ENCODE measurements around the gene KCNK4. TPM values are rescaled to one million over a fixed set of nuclear protein-coding genes. Genes with fewer than 3 reads are reported as not detected.

The KCNK4 gene
- total and polyA plus RNA-seq, 2 donors (not counting 3 experiments of a cell fraction or from before 2014, with no cell fraction given): 0.06 to 0.44 TPM

DNA sequence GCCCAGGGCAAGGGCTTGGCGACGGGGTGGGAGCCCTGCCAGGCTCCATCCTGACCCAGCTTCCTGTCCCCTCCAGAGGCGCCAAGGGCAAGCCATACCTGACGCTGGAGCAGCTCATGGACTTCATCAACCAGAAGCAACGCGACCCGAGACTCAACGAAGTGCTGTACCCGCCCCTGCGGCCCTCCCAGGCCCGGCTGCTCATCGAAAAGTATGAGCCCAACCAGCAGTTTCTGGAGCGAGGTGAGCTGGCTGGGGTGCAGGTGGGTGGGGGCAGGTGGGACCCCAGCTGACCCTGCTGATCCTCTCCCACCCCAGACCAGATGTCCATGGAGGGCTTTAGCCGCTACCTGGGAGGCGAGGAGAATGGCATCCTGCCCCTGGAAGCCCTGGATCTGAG, 34.8 kb upstream of the KCNK4 start:
- no peaks in the 10 kb centered on the region for H3K9me3 ChIP-seq (replicated peaks; ENCODE audit: control insufficient read depth, insufficient read depth, low read length)
- H3K4me1 ChIP-seq (ENCODE audit: control insufficient read depth, extremely low read depth, insufficient read depth, low read length): peaks cover 14% of the 10 kb centered on the region
- no peak overlapping the region for H3K27ac ChIP-seq (ENCODE audit: insufficient read depth, low read depth, low read length)
- dilution Hi-C loops (cut with MboI; ENCODE audit: extremely low pct_ligation_motif_present, low sequenced_read_pairs) (no loop called here), intact Hi-C loops (cut with micrococcal nuclease) (no loop called here)
- ChIA-PET CTCF (interaction anchor here (0.9 to 1.5 kb wide), 3 partner anchors 13 to 52 kb away, joined by 4 to 5 read pairs (median 4); no protein-coding TSS in a partner anchor), POLR2A (no interaction called here)
- H3K79me2 ChIP-seq (ENCODE audit: control insufficient read depth, insufficient read depth, low read length): peaks cover 32% of the 10 kb centered on the region
- no peak overlapping the region for H3K9ac ChIP-seq (replicated peaks; ENCODE audit: extremely low read depth, insufficient read depth, low read length)
- no peak for FAIRE-seq
- no peak overlapping the region for H3K4me3 ChIP-seq (replicated peaks in 1 of 3; ENCODE audit: insufficient read depth in 1 of 3, low read depth in 1 of 3, low read length in 3 of 3)
- H3K4me2 ChIP-seq (ENCODE audit: insufficient read depth, low read length): no peak overlapping the region
- DNase-seq (ENCODE audit: low read depth, low spot score): no peak
- H3K9me1 ChIP-seq (replicated peaks; ENCODE audit: control insufficient read depth, extremely low read depth, insufficient read depth, low read length): no peaks in the 10 kb centered on the region
- no TSS peak for BruUV-seq (replicated peaks)
- H4K20me1 ChIP-seq (replicated peaks; ENCODE audit: control insufficient read depth, extremely low read depth, insufficient read depth, low read length): no peaks in the 10 kb centered on the region
- peaks cover 15 to 38% of the 10 kb centered on the region in 2 experiments for H3K36me3 ChIP-seq (ENCODE audit: control insufficient read depth in 2 of 2, extremely low read depth in 1 of 2, insufficient read depth in 2 of 2, low read length in 2 of 2)
- no peak overlapping the region for H2AFZ ChIP-seq (ENCODE audit: low read depth, low read length)
- TF ChIP-seq GATA2 (IDR thresholded peaks at IDR 0.05; ENCODE audit: insufficient read depth, insufficient read length, low read depth, low read length): no peak
- no peak for TF ChIP-seq POLR2AphosphoS5 (IDR thresholded peaks at IDR 0.05; ENCODE audit: insufficient read depth, low read depth, low read length)
- no peak for TF ChIP-seq MYC (IDR thresholded peaks at IDR 0.05; ENCODE audit: low read depth, low read length)
- TF ChIP-seq JUN (IDR thresholded peaks at IDR 0.05; ENCODE audit: borderline replicate concordance, insufficient read depth, insufficient read length, low read depth): no peak
- TF ChIP-seq, protein P1, sequence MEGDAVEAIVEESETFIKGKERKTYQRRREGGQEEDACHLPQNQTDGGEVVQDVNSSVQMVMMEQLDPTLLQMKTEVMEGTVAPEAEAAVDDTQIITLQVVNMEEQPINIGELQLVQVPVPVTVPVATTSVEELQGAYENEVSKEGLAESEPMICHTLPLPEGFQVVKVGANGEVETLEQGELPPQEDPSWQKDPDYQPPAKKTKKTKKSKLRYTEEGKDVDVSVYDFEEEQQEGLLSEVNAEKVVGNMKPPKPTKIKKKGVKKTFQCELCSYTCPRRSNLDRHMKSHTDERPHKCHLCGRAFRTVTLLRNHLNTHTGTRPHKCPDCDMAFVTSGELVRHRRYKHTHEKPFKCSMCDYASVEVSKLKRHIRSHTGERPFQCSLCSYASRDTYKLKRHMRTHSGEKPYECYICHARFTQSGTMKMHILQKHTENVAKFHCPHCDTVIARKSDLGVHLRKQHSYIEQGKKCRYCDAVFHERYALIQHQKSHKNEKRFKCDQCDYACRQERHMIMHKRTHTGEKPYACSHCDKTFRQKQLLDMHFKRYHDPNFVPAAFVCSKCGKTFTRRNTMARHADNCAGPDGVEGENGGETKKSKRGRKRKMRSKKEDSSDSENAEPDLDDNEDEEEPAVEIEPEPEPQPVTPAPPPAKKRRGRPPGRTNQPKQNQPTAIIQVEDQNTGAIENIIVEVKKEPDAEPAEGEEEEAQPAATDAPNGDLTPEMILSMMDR (IDR thresholded peaks at IDR 0.05; ENCODE audit: extremely low read depth in 1 of 2, insufficient read depth in 1 of 2, low read depth in 1 of 2, low read length in 2 of 2): no peak
- TF ChIP-seq, protein P2, sequence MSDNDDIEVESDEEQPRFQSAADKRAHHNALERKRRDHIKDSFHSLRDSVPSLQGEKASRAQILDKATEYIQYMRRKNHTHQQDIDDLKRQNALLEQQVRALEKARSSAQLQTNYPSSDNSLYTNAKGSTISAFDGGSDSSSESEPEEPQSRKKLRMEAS (IDR thresholded peaks at IDR 0.05; ENCODE audit: insufficient read depth, insufficient read length): no peak
- no peak for TF ChIP-seq EZH2 (IDR thresholded peaks at IDR 0.05; ENCODE audit: borderline replicate concordance, low read depth, low read length, severe bottlenecking)
- no peak for TF ChIP-seq POLR2A (IDR thresholded peaks at IDR 0.05; ENCODE audit: low read depth, low read length)
- TF ChIP-seq FOS (IDR thresholded peaks at IDR 0.05; ENCODE audit: borderline replicate concordance, insufficient read depth, low read length): no peak
- H3K27me3 ChIP-seq (ENCODE audit: control insufficient read depth in 2 of 2, insufficient read depth in 2 of 2, low read length in 2 of 2): no peaks in the 10 kb centered on the region

Measured in endothelial cell of umbilical vein (primary cell).